Cardiac muscle cell (in vitro differentiated cells and primary cell): ENCODE results near the gene ZNF281. TPM values are rescaled to one million over a fixed set of nuclear protein-coding genes. Genes with fewer than 3 reads are reported as not detected.

Source experiments
- DNase-seq, 2 donors: peaks; one replicate each; pipeline versions ENCODE4 v3.0.0 to v3.0.0-alpha.2; 2010 to 2017; ENCODE audit warnings: low read depth in 1 of 2, low spot score in 1 of 2
- H3K27ac ChIP-seq: fragments of 200-600 bp; sonication (generic); 2 replicates; pipeline ENCODE4 v1.5.1; 2016
- H3K27me3 ChIP-seq: fragments of 200-600 bp; sonication (generic); 2 replicates; pipeline ENCODE4 v1.6.0; 2016; ENCODE audit warnings: control low read depth
- H3K36me3 ChIP-seq: fragments of 200-600 bp; sonication (generic); 2 replicates; pipeline ENCODE4 v1.5.1; 2016; ENCODE audit warnings: control low read depth
- H3K4me1 ChIP-seq: fragments of 200-600 bp; sonication (generic); 2 replicates; pipeline ENCODE4 v1.8.1; 2017; ENCODE audit warnings: low read depth, mild to moderate bottlenecking, mixed run types
- H3K4me3 ChIP-seq: fragments of 200-600 bp; sonication (generic); 2 replicates; pipeline ENCODE4 v1.5.1; 2016; ENCODE audit warnings: mild to moderate bottlenecking
- H3K9me3 ChIP-seq: fragments of 200-600 bp; sonication (generic); 2 replicates; pipeline ENCODE4 v1.5.1; 2017; ENCODE audit warnings: low read depth, mild to moderate bottlenecking, control low read depth
- polyA plus RNA-seq: library from polyadenylated mRNA; unstranded; fragments of >200 nt; fragmentation: Nextera tagmentation; extraction: Ambion mirVana; gene quantifications from 2 replicates; pipeline ENCODE4 v1.2.1, GENCODE V29; 2016
- total RNA-seq: library from RNA; depleted of rRNA; stranded (reverse); fragments of >200 nt; gene quantifications from 2 replicates; pipeline ENCODE4 v1.2.3, GENCODE V29; 2016
- TF ChIP-seq, protein P1 (sequence below): IDR thresholded peaks from 2 replicates; pipeline ENCODE4 v1.5.1; 2012; ENCODE audit warnings: low read depth, mild to moderate bottlenecking, low read length

ZNF281 gene
- total and polyA plus RNA-seq, 2 experiments from 2014 or later, result 19.8 to 20.4 TPM

DNA sequence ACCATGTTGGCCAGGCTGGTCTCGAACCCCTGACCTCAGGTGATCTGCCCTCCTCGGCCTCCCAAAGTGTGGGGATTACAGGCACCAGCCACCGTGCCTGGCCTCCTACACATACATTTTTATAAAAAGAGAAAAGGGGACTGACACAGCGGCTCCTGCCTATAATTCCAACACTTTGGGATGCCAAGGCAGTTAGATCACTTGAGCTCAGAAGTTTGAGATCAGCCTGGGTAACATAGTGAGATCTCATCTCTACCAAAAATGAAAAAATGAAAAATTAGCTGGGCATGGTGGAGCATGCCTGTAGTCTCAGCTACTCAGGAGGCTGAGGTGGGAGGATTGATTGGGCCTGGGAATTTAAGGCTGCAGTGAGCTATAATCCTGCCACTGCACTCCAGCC is 23.4 kb downstream of the ZNF281 start:
- TF ChIP-seq, protein P1, sequence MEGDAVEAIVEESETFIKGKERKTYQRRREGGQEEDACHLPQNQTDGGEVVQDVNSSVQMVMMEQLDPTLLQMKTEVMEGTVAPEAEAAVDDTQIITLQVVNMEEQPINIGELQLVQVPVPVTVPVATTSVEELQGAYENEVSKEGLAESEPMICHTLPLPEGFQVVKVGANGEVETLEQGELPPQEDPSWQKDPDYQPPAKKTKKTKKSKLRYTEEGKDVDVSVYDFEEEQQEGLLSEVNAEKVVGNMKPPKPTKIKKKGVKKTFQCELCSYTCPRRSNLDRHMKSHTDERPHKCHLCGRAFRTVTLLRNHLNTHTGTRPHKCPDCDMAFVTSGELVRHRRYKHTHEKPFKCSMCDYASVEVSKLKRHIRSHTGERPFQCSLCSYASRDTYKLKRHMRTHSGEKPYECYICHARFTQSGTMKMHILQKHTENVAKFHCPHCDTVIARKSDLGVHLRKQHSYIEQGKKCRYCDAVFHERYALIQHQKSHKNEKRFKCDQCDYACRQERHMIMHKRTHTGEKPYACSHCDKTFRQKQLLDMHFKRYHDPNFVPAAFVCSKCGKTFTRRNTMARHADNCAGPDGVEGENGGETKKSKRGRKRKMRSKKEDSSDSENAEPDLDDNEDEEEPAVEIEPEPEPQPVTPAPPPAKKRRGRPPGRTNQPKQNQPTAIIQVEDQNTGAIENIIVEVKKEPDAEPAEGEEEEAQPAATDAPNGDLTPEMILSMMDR, result no peak
- no peaks in the 10 kb centered on the region for H3K36me3 ChIP-seq
- no peaks in the 10 kb centered on the region for H3K27me3 ChIP-seq
- H3K9me3 ChIP-seq, result no peaks in the 10 kb centered on the region
- H3K27ac ChIP-seq, result no peak overlapping the region
- no peak overlapping the region for H3K4me3 ChIP-seq
- peaks cover under 1% of the 10 kb centered on the region for H3K4me1 ChIP-seq
- no peak for DNase-seq

GRCh38 chr1:200384818-200385390 is 24.9 kb downstream of the ZNF281 start:
- Histone ChIP-seq H3K4me1 (peaks cover 5% of the 10 kb centered on the region), H3K27me3 (no peaks in the 10 kb centered on the region), H3K9me3 (no peaks in the 10 kb centered on the region), H3K4me3 (no peak overlapping the region), H3K36me3 (no peaks in the 10 kb centered on the region), H3K27ac (no peak overlapping the region)
- TF ChIP-seq, protein P1, result no peak
- no peak for DNase-seq

- H3K4me3 ChIP-seq, result no peak overlapping the region
- H3K9me3 ChIP-seq, result no peaks in the 10 kb centered on the region
- H3K36me3 ChIP-seq, result no peaks in the 10 kb centered on the region
- TF ChIP-seq, protein P1, result no peak
- no peak for DNase-seq
- H3K4me1 ChIP-seq, result peaks cover 5% of the 10 kb centered on the region
- H3K27ac ChIP-seq, result no peak overlapping the region
- H3K27me3 ChIP-seq, result no peaks in the 10 kb centered on the region
Measured at GRCh38 chr1:200381256-200381984, 28.4 kb downstream of the ZNF281 start.

DNA sequence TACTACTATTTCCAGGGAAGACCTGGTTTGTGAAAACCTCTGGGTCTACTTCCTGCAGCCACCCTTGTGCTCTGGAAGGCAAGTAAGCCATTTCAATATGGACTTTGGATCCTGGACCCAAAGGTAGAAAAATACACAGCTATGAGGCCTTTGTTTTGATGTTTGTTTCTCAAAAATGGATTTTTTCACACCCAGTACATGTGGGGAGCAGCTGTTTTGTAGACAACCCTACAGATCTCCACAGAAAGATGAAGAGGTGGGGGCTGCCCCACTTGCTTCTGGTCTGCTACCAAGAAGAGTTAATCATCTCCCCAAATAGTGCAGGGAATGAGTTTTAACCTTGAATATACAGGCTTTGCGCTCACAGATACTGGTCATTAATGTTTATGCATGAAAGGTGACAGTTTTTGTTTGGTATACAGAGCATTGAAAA is 29.2 kb downstream of the ZNF281 start:
- H3K9me3 ChIP-seq, result no peaks in the 10 kb centered on the region
- H3K27me3 ChIP-seq, result no peaks in the 10 kb centered on the region
- H3K36me3 ChIP-seq, result no peaks in the 10 kb centered on the region
- TF ChIP-seq, protein P1, result no peak
- H3K4me1 ChIP-seq, result peaks cover 5% of the 10 kb centered on the region
- H3K27ac ChIP-seq, result no peak overlapping the region
- no peak for DNase-seq
- no peak overlapping the region for H3K4me3 ChIP-seq

DNA sequence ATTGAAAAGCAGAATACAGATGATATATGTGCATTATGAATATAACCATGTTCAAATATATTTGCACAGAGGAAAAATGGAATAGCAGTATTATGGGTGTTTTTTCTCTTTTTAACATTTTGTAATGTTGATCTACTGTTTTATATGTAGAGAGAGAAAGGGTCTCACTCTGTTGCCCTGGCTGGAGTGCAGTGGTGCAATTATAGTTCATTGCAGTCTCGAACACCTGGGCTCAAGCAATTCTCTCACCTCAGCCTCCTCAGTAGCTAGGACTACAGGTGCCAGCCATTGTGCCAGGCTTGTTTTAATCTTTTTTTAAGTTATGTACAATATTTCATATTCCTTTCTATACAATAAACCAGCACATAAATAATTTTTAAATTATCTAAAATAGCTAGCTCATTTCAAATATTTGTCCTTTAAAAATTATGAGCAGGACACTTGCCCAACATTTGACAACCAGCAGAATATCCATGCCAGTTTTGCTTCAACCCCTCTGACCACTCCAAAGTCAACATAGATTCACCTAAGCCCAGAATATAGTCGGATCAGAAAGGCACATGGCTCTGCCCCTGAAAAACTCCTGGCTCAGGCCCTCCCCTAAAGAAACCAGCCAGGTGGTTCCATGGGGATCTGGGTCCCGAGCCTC is 29.8 kb downstream of the ZNF281 start:
- Histone ChIP-seq H3K4me3 (no peak overlapping the region), H3K9me3 (no peaks in the 10 kb centered on the region), H3K27ac (no peak overlapping the region), H3K27me3 (no peaks in the 10 kb centered on the region), H3K36me3 (no peaks in the 10 kb centered on the region), H3K4me1 (peaks cover 5% of the 10 kb centered on the region)
- DNase-seq, result no peak
- TF ChIP-seq, protein P1, result no peak
